Measurements from ENCODE around the gene TMEM14A.

DNA sequence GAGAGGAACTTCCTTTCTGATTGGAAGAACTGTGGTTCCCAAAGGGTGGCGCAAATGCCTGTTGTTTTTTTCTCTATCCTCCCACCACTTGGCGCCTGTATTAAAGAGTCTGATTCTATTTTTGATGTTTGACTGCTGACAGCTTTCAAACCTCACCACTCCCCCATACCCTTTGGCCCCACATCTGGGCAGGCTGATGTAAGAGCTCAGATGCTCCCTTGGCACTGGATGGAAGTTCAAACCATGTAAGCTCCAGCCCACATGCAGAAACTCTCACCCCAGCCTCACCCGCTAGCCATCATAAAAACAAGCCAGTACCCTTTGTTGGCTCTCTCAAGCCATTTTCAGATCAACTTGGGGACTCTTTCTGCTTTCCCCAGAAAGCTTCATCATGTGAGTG is 20.0 kb upstream of the TMEM14A start:
- TF ChIP-seq, protein P1, sequence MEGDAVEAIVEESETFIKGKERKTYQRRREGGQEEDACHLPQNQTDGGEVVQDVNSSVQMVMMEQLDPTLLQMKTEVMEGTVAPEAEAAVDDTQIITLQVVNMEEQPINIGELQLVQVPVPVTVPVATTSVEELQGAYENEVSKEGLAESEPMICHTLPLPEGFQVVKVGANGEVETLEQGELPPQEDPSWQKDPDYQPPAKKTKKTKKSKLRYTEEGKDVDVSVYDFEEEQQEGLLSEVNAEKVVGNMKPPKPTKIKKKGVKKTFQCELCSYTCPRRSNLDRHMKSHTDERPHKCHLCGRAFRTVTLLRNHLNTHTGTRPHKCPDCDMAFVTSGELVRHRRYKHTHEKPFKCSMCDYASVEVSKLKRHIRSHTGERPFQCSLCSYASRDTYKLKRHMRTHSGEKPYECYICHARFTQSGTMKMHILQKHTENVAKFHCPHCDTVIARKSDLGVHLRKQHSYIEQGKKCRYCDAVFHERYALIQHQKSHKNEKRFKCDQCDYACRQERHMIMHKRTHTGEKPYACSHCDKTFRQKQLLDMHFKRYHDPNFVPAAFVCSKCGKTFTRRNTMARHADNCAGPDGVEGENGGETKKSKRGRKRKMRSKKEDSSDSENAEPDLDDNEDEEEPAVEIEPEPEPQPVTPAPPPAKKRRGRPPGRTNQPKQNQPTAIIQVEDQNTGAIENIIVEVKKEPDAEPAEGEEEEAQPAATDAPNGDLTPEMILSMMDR (IDR thresholded peaks at IDR 0.05; ENCODE audit: poor library complexity, severe bottlenecking): no peak
- TF ChIP-seq EZH2 (IDR thresholded peaks at IDR 0.05; ENCODE audit: borderline replicate concordance, insufficient read depth, low read length, poor library complexity, severe bottlenecking): no peak

Measured in neural cell (in vitro differentiated cells).